Lung (tissue), 12 donors: ENCODE data around the gene PTPRT. TPM values are rescaled to one million over a fixed set of nuclear protein-coding genes. Genes with fewer than 3 reads are reported as not detected.
"Not testable (repeated sequence)": the region's sequence is repeated elsewhere in the genome, so short reads cannot be mapped to it uniquely, and the experiment has no call there.

Experiments used
- ATAC-seq: fragments of 200-7000 bp; cut with Tn5 transposase; one replicate; pipeline ENCODE4 v1.9.1; 2020; ENCODE audit warnings: moderate number of reproducible peaks; ENCODE audit not compliant: insufficient read depth, low FRiP score
- DNase-seq, 3 donors: peaks; one replicate each; pipeline ENCODE4 v3.0.0-alpha.2; 2013 to 2017
- H3K27ac ChIP-seq, 2 donors: one replicate each; pipeline ENCODE4 v1.5.1; 2013; ENCODE audit warnings: mild to moderate bottlenecking in 2 of 2, moderate library complexity in 2 of 2, control low read depth in 1 of 2, inconsistent platforms in 1 of 2, low read depth in 1 of 2, low read length in 1 of 2
- H3K27me3 ChIP-seq, 3 donors: one replicate each; pipeline ENCODE4 v1.5.1; 2013; ENCODE audit warnings: low read length in 2 of 3; ENCODE audit not compliant: control insufficient read depth in 3 of 3, insufficient read depth in 3 of 3
- H3K36me3 ChIP-seq, 4 donors: one replicate each; pipeline ENCODE4 v1.5.1; 2013; ENCODE audit warnings: low read length in 4 of 4, mild to moderate bottlenecking in 1 of 4, moderate library complexity in 1 of 4; ENCODE audit not compliant: control insufficient read depth in 4 of 4, insufficient read depth in 4 of 4
- H3K4me1 ChIP-seq, 5 donors: one replicate each; pipeline ENCODE4 v1.5.1; 2013; ENCODE audit warnings: low read length in 5 of 5, mild to moderate bottlenecking in 2 of 5, moderate library complexity in 1 of 5; ENCODE audit not compliant: control insufficient read depth in 5 of 5, insufficient read depth in 5 of 5
- H3K4me3 ChIP-seq: one replicate; pipeline ENCODE4 v1.5.1; 2013; ENCODE audit warnings: mild to moderate bottlenecking, control low read depth, moderate library complexity
- H3K9ac ChIP-seq, 2 donors: one replicate each; pipeline ENCODE4 v1.5.1; 2013; ENCODE audit warnings: low read length in 2 of 2, control low read depth in 1 of 2; ENCODE audit not compliant: insufficient read depth in 1 of 2
- H3K9me3 ChIP-seq, 4 donors: one replicate each; pipeline ENCODE4 v1.5.1; 2013; ENCODE audit warnings: low read length in 3 of 4, mild to moderate bottlenecking in 1 of 4, moderate library complexity in 1 of 4; ENCODE audit not compliant: control insufficient read depth in 4 of 4, insufficient read depth in 3 of 4
- WGBS, 2 donors: extraction: QIAGEN DNeasy Blood & Tissue Kit; methylation state at CpG; one replicate each; pipeline ENCODE4 v1.1.7; 2013; 5-methylcytosine and 5-hydroxymethylcytosine counted together
- polyA plus RNA-seq, 2 donors: library from polyadenylated mRNA; stranded (reverse); fragments of 200-250 nt; gene quantifications; one replicate each; pipeline ENCODE4 v1.2.1, GENCODE V29; 2013
- total RNA-seq, 2 donors: library from RNA; depleted of rRNA in 1 of 2; stranded (reverse); fragments of >200 nt in 1 of 2; gene quantifications; one replicate each; pipeline ENCODE4 v1.2.1, GENCODE V29; 2014 to 2021
- TF ChIP-seq, protein P1 (sequence below): IDR thresholded peaks from 2 replicates; pipeline ENCODE4 v1.5.1; 2012; ENCODE audit warnings: mild to moderate bottlenecking; ENCODE audit errors: control extremely low read depth, extremely low read depth
- donor health status: control.
- donor health status: control.
- donor health status: Bipolar disorder and iron deficiency.
- donor health status: healthy.
- donor health status: DM: yes; HTN: yes; CAD: no.

Gene PTPRT
- total and polyA plus RNA-seq, 4 donors: 0.37 to 13.8 (median 6.1) TPM

DNA sequence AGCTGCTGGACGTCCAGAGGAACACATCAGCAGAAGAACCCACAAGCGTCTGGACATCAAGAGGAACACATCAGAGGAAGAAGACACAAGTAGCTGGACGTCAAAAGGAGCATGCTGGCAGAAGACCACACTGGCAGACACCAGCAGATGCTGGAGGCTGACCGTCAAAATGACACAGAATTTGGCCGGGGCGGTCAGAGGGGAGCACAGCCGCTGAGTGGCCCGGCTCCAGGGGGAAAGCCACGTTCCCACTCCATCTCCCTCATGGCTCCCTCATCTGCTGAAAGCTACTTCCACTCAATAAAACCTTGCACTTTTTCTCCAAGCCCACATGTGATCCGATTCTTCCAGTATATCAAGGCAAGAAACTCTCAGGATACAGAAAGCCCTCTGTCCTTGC is 283.6 kb downstream of the PTPRT start:
- WGBS, 2 donors: 81 to 83% methylated on average over 10 of the region's 10 CpGs
- H3K9ac ChIP-seq: no peak overlapping the region

DNA sequence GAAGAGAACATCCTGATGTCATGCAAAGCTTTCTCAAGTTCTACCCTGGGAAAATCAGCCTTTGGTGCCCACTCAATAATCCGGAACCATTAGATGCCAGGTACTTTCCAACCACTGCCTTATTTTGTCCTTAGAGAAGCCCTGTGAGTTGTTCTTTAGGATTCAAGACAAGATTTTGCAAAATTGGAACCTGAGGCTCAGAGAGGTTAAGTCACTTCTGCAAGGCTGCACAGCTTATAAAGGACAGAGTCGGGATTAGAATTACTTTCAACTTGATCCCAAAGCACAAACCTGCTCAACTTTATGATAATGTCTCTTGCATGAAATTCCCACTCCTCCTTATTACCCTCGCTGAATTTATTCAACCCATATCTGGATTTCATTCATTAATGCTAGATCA is 287.2 kb downstream of the PTPRT start:
- H3K27ac ChIP-seq: peak overlapping the region in 1 of 2 donors; percentile 1
- TF ChIP-seq, protein P1, sequence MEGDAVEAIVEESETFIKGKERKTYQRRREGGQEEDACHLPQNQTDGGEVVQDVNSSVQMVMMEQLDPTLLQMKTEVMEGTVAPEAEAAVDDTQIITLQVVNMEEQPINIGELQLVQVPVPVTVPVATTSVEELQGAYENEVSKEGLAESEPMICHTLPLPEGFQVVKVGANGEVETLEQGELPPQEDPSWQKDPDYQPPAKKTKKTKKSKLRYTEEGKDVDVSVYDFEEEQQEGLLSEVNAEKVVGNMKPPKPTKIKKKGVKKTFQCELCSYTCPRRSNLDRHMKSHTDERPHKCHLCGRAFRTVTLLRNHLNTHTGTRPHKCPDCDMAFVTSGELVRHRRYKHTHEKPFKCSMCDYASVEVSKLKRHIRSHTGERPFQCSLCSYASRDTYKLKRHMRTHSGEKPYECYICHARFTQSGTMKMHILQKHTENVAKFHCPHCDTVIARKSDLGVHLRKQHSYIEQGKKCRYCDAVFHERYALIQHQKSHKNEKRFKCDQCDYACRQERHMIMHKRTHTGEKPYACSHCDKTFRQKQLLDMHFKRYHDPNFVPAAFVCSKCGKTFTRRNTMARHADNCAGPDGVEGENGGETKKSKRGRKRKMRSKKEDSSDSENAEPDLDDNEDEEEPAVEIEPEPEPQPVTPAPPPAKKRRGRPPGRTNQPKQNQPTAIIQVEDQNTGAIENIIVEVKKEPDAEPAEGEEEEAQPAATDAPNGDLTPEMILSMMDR: no peak
- DNase-seq (no peak), ATAC-seq (no peak)
- H3K9me3 ChIP-seq: peaks cover 0 to 3% (median 0%) of the 10 kb centered on the region in 4 donors
- no peaks in the 10 kb centered on the region for H3K4me1 ChIP-seq
- H3K9ac ChIP-seq: no peak overlapping the region
- H3K27me3 ChIP-seq: no peaks in the 10 kb centered on the region
- WGBS, 2 donors: 85 to 93% methylated on average over 3 of the region's 3 CpGs
- no peaks in the 10 kb centered on the region for H3K36me3 ChIP-seq
- H3K4me3 ChIP-seq: no peak overlapping the region

More for the DNA sequence above, 283.6 kb downstream of the PTPRT start:
- H3K9me3 ChIP-seq: peaks cover 0 to 5% (median 0%) of the 10 kb centered on the region in 4 donors
- ATAC-seq: no peak
- TF ChIP-seq, protein P1: no peak
- H3K27me3 ChIP-seq: no peaks in the 10 kb centered on the region
- H3K27ac ChIP-seq: no peak overlapping the region
- no peak overlapping the region for H3K4me3 ChIP-seq
- no peaks in the 10 kb centered on the region for H3K36me3 ChIP-seq
- no peaks in the 10 kb centered on the region for H3K4me1 ChIP-seq
- no peak for DNase-seq

DNA sequence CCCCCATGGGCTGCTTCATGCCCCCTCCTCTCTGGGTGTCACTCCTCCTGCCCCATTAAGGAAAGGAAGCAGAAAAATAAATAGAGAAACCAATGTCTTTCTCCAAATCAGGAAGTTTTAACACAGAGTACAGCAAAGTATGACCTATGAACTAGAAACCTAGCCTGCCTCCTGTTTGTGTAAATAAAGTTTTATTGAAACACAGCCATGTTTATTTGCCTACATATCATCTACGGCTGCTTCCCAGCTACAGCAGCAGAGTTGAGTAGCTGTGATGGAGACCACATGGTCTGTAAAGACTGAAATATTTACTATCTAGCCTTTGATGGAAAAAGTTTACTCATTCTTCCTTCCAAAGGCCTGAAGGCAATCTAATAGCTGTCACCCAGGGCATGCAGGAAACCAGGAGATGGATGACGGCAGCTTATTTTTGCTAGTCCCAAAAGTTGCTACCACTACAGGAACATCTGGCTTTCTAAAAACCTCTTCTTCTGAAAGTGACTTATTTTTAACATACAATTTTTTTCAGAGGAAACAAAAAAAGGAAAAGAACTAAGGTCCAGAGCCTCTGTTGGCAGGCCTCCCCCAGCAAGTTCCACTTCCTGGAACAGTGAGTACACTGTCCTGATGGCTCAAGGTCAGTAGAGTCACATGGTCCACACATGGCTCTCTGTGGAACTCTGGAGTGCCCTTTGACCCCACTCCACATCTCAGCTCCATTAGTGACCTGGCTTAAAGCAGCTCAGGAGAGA is 287.8 kb downstream of the PTPRT start:
- no peak overlapping the region for H3K4me3 ChIP-seq
- DNase-seq (peak; percentile 29 to 82 (median 67)), ATAC-seq (no peak)
- H3K27ac ChIP-seq: peak overlapping the region in 1 of 2 donors; percentile 1
- H3K9me3 ChIP-seq: peaks cover 0 to 3% (median 0%) of the 10 kb centered on the region in 4 donors
- 55 to 64% methylated on average over 2 of the region's 2 CpGs for WGBS, 2 donors
- TF ChIP-seq, protein P1: no peak
- H3K36me3 ChIP-seq: no peaks in the 10 kb centered on the region
- no peak overlapping the region for H3K9ac ChIP-seq
- H3K4me1 ChIP-seq: no peaks in the 10 kb centered on the region
- no peaks in the 10 kb centered on the region for H3K27me3 ChIP-seq

DNA sequence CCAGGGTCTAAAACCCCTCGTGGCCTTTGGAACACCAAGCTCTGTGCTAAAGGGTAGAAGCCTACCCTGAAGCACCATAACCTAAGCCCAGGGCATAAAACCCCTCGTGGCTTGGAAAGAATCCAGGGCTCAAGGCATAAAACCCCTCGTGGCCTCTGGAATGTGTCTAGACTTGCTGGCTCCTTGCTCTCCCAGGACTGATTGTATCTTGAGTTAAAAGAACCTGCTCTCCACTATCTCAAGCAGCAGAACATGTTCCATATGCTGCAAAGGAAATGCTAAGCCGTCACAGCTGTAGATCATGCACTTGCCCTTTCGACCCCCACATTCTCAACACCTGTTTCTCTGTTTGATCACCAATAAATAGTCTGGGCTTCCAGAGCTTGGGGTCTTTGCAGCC is 288.9 kb downstream of the PTPRT start:
- H3K4me3 ChIP-seq, H3K27me3 ChIP-seq, H3K27ac ChIP-seq, H3K4me1 ChIP-seq, ATAC-seq, H3K36me3 ChIP-seq, H3K9me3 ChIP-seq, H3K9ac ChIP-seq: not testable (repeated sequence)
- WGBS, 2 donors: 34 to 37% methylated on average over 5 of the region's 5 CpGs
- DNase-seq: peak in 2 of 3 donors; percentile 2 to 3
